Endothelial cell of umbilical vein (primary cell): Measurements from ENCODE around the gene ZBED4. TPM values are rescaled to one million over a fixed set of nuclear protein-coding genes. Genes with fewer than 3 reads are reported as not detected.

Source experiments
- BruUV-seq: library from RNA; stranded (reverse); fragments of 400-500 nt; replicated peaks from 2 replicates; lab custom pipeline; 2021; lab: Mats Ljungman, UMichigan
- CTCF ChIA-PET: fragments of 300-600, 350-600 bp; sonication (Branson Sonifier 250); formaldehyde crosslinking; loops from one replicate; lab custom pipeline; 2021; ENCODE audit warnings: antibody characterized with exemption, inconsistent platforms; lab: Charles Lee
- POLR2A ChIA-PET: fragments of 300-600, 350-600 bp; sonication (Branson Sonifier 250); formaldehyde crosslinking; loops from one replicate; lab custom pipeline; 2021; ENCODE audit warnings: antibody characterized with exemption, inconsistent platforms; lab: Charles Lee
- DNase-seq: peaks from one replicate; pipeline ENCODE4 v3.0.0-alpha.2; 2011; ENCODE audit warnings: low read depth, low spot score
- FAIRE-seq: peaks from 2 replicates; lab custom pipeline; 2011; peaks lifted over from hg19 to GRCh38; lab: Jason Lieb, UNC
- H2AFZ ChIP-seq: 2 replicates; pipeline ENCODE4 v1.6.0; 2012; ENCODE audit warnings: low read depth, low read length, control low read depth, inconsistent platforms
- H3K27ac ChIP-seq: 2 replicates; pipeline ENCODE4 v1.5.1; 2011; ENCODE audit warnings: low read depth, mild to moderate bottlenecking, control low read depth, low read length, moderate library complexity; ENCODE audit not compliant: insufficient read depth
- H3K27me3 ChIP-seq, 2 experiments: 2 replicates each; pipeline versions ENCODE4 v1.6.0 to v1.6.1; 2011; ENCODE audit warnings: low read length in 2 of 2, mixed read lengths in 1 of 2; ENCODE audit not compliant: control insufficient read depth in 2 of 2, insufficient read depth in 2 of 2
- H3K36me3 ChIP-seq, 2 experiments: 2 replicates in 1 of 2; 3 replicates in 1 of 2; pipeline ENCODE4 v1.5.1; 2011; ENCODE audit warnings: low read length in 2 of 2, mild to moderate bottlenecking in 1 of 2, moderate library complexity in 1 of 2; ENCODE audit not compliant: control insufficient read depth in 2 of 2, insufficient read depth in 2 of 2; ENCODE audit errors: extremely low read depth in 1 of 2
- H3K4me1 ChIP-seq: 3 replicates; pipeline ENCODE4 v1.5.1; 2011; ENCODE audit warnings: mild to moderate bottlenecking, low read length; ENCODE audit not compliant: control insufficient read depth, insufficient read depth; ENCODE audit errors: extremely low read depth
- H3K4me2 ChIP-seq: 2 replicates; pipeline ENCODE4 v1.6.1; 2011; ENCODE audit warnings: low read length, control low read depth, mixed read lengths; ENCODE audit not compliant: insufficient read depth
- H3K4me3 ChIP-seq, 3 experiments: fragments of 200-600 bp in 1 of 3; sonication (generic), shearing (Covaris generic) in 1 of 3; replicated peaks in 1 of 3; 2 replicates each; pipeline ENCODE4 v1.5.1; 2011 to 2016; ENCODE audit warnings: control low read depth in 3 of 3, low read length in 3 of 3, mild to moderate bottlenecking in 2 of 3, inconsistent platforms in 1 of 3, low read depth in 1 of 3, moderate library complexity in 1 of 3; ENCODE audit not compliant: insufficient read depth in 1 of 3
- H3K79me2 ChIP-seq: 2 replicates; pipeline ENCODE4 v1.6.0; 2012; ENCODE audit warnings: low read length, inconsistent platforms; ENCODE audit not compliant: control insufficient read depth, insufficient read depth
- H3K9ac ChIP-seq: replicated peaks from 2 replicates; pipeline ENCODE3; 2011; ENCODE audit warnings: low read length, control low read depth; ENCODE audit not compliant: insufficient read depth; ENCODE audit errors: extremely low read depth
- H3K9me1 ChIP-seq: replicated peaks from 3 replicates; pipeline ENCODE4 v1.6.0; 2011; ENCODE audit warnings: mild to moderate bottlenecking, low read length; ENCODE audit not compliant: control insufficient read depth, insufficient read depth; ENCODE audit errors: extremely low read depth
- H3K9me3 ChIP-seq: replicated peaks from 2 replicates; pipeline ENCODE4 v1.5.1; 2012; ENCODE audit warnings: low read length, inconsistent platforms; ENCODE audit not compliant: control insufficient read depth, insufficient read depth
- H4K20me1 ChIP-seq: replicated peaks from 2 replicates; pipeline ENCODE3; 2011; ENCODE audit warnings: mild to moderate bottlenecking, low read length; ENCODE audit not compliant: control insufficient read depth, insufficient read depth; ENCODE audit errors: extremely low read depth
- CTCF ChIP-seq, 2 donors: IDR thresholded peaks; 1 replicate in 1 of 2; 2 replicates in 1 of 2; pipeline ENCODE4 v1.5.1; 2011; ENCODE audit warnings: low read length in 2 of 2, mild to moderate bottlenecking in 2 of 2, moderate library complexity in 2 of 2, control low read depth in 1 of 2, inconsistent platforms in 1 of 2, low read depth in 1 of 2; ENCODE audit not compliant: insufficient read depth in 1 of 2; ENCODE audit errors: extremely low read depth in 1 of 2
- EZH2 ChIP-seq: IDR thresholded peaks from 2 replicates; pipeline ENCODE4 v1.6.1; 2012; ENCODE audit warnings: borderline replicate concordance, low read depth, mild to moderate bottlenecking, moderate library complexity, low read length, inconsistent platforms; ENCODE audit not compliant: severe bottlenecking
- FOS ChIP-seq: IDR thresholded peaks from 2 replicates; pipeline ENCODE4 v1.6.1; 2011; ENCODE audit warnings: mild to moderate bottlenecking, low read length, moderate library complexity, borderline replicate concordance; ENCODE audit not compliant: insufficient read depth
- GATA2 ChIP-seq: IDR thresholded peaks from 2 replicates; pipeline ENCODE4 v1.7.0; 2011; ENCODE audit warnings: low read depth, mild to moderate bottlenecking, moderate library complexity, mixed read lengths, low read length; ENCODE audit not compliant: insufficient read length, insufficient read depth
- JUN ChIP-seq: IDR thresholded peaks from 2 replicates; pipeline ENCODE4 v1.6.1; 2011; ENCODE audit warnings: borderline replicate concordance, low read depth; ENCODE audit not compliant: insufficient read length, insufficient read depth
- MAX ChIP-seq: IDR thresholded peaks from 2 replicates; pipeline ENCODE4 v1.6.1; 2011; ENCODE audit not compliant: insufficient read depth, insufficient read length
- MYC ChIP-seq: IDR thresholded peaks from one replicate; pipeline ENCODE4 v1.6.1; 2011; ENCODE audit warnings: mild to moderate bottlenecking, low read depth, low read length
- POLR2A ChIP-seq: IDR thresholded peaks from 2 replicates; pipeline ENCODE4 v1.6.1; 2012; ENCODE audit warnings: low read depth, mild to moderate bottlenecking, control low read depth, low read length
- POLR2AphosphoS5 ChIP-seq: IDR thresholded peaks from 2 replicates; pipeline ENCODE4 v1.6.1; 2012; ENCODE audit warnings: low read depth, mild to moderate bottlenecking, control low read depth, low read length, moderate library complexity; ENCODE audit not compliant: insufficient read depth
- dilution Hi-C: fragments of 300-500 bp; cut with MboI; formaldehyde crosslinking; loops from one replicate; pipeline ENCODE4 v1.15.0; 2019; ENCODE audit warnings: low sequenced_read_pairs; ENCODE audit not compliant: extremely low pct_ligation_motif_present
- intact Hi-C: fragments of 100-400 bp; cut with micrococcal nuclease; formaldehyde crosslinking; loops from one replicate; pipeline ENCODE4 v1.10.0; 2022
- polyA plus RNA-seq, 4 experiments: library from polyadenylated mRNA; depleted of rRNA in 3 of 4; stranded (reverse) in 3 of 4; unstranded in 1 of 4; fragments of >200 nt; gene quantifications; 2 replicates each; pipeline versions ENCODE4 v1.2.1 to v1.2.3, GENCODE V29; 2011 to 2012; ENCODE audit warnings: missing spikeins in 1 of 4
- total RNA-seq: library from RNA; stranded (reverse); gene quantifications from 2 replicates; pipeline ENCODE4 v1.2.3, GENCODE V29; 2021

ZBED4 gene
- total and polyA plus RNA-seq, 2 donors (not counting 3 experiments of a cell fraction or from before 2014, with no cell fraction given): 8.6 to 18.2 TPM

GRCh38 chr22:49862496-49862776 lies 8.8 kb downstream of the ZBED4 start:
- no TSS peak for BruUV-seq
- no peak for DNase-seq
- POLR2A ChIA-PET: no interaction called here

More at GRCh38 chr22:49862496-49862776, 8.8 kb downstream of the ZBED4 start:
- no peak for FAIRE-seq
- H3K9me1 ChIP-seq: no peaks in the 10 kb centered on the region
- no peaks in the 10 kb centered on the region for H3K36me3 ChIP-seq
- no peaks in the 10 kb centered on the region for H3K27me3 ChIP-seq
- dilution Hi-C loops (no loop called here), intact Hi-C loops (no loop called here)
- H3K4me1 ChIP-seq: no peaks in the 10 kb centered on the region
- H3K79me2 ChIP-seq: peaks cover 97% of the 10 kb centered on the region
- TF ChIP-seq FOS: no peak
- TF ChIP-seq EZH2: no peak
- TF ChIP-seq CTCF (IDR thresholded peaks at IDR 0.05; ENCODE audit: extremely low read depth in 1 of 2, insufficient read depth in 1 of 2, low read depth in 1 of 2, low read length in 2 of 2): no peak
- no peak for TF ChIP-seq JUN
- TF ChIP-seq MYC: no peak
- no peak for TF ChIP-seq POLR2A
- no peak for TF ChIP-seq MAX
- no peak for TF ChIP-seq POLR2AphosphoS5
- TF ChIP-seq GATA2: no peak
- H3K27ac ChIP-seq: no peak overlapping the region
- H3K4me2 ChIP-seq: no peak overlapping the region
- peaks cover under 1% of the 10 kb centered on the region for H4K20me1 ChIP-seq
- no peaks in the 10 kb centered on the region for H3K9me3 ChIP-seq
- H3K4me3 ChIP-seq: no peak overlapping the region
- H3K9ac ChIP-seq: no peak overlapping the region
- CTCF ChIA-PET: interaction anchor here (0.7 kb wide), 1 partner anchor 25 kb away, joined by 3 read pairs; no protein-coding TSS in a partner anchor
- H2AFZ ChIP-seq: no peak overlapping the region
